ENCODE data around the gene ZNF764.

GRCh38 chr16:30600929-30601328, 42.8 kb upstream of the ZNF764 start:
- TF ChIP-seq, protein P1, sequence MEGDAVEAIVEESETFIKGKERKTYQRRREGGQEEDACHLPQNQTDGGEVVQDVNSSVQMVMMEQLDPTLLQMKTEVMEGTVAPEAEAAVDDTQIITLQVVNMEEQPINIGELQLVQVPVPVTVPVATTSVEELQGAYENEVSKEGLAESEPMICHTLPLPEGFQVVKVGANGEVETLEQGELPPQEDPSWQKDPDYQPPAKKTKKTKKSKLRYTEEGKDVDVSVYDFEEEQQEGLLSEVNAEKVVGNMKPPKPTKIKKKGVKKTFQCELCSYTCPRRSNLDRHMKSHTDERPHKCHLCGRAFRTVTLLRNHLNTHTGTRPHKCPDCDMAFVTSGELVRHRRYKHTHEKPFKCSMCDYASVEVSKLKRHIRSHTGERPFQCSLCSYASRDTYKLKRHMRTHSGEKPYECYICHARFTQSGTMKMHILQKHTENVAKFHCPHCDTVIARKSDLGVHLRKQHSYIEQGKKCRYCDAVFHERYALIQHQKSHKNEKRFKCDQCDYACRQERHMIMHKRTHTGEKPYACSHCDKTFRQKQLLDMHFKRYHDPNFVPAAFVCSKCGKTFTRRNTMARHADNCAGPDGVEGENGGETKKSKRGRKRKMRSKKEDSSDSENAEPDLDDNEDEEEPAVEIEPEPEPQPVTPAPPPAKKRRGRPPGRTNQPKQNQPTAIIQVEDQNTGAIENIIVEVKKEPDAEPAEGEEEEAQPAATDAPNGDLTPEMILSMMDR (IDR thresholded peaks at IDR 0.05): no peak
- TF ChIP-seq POLR2A (IDR thresholded peaks at IDR 0.05) (no peak), EP300 (IDR thresholded peaks at IDR 0.05; ENCODE audit: low read depth) (no peak), POLR2AphosphoS5 (IDR thresholded peaks at IDR 0.05) (no peak)

All from transverse colon (tissue), 4 donors.